Right cardiac atrium (tissue), 5 donors: ENCODE measurements around the gene HOXA4. TPM values are rescaled to one million over a fixed set of nuclear protein-coding genes. Genes with fewer than 3 reads are reported as not detected.
A peak's percentile ranks its signal among the peaks of the same experiment; 100 is the strongest.

Source experiments
- ATAC-seq, 2 donors: fragments of 200-7000 bp; cut with Tn5 transposase; one replicate each; pipeline versions ENCODE4 v1.8.0 to v1.9.1; 2020; ENCODE audit warnings: moderate library complexity in 2 of 2, mild to moderate bottlenecking in 1 of 2
- DNase-seq, 3 donors: peaks; one replicate each; pipeline ENCODE4 v3.0.0-alpha.2; 2020
- H3K27ac ChIP-seq: one replicate; pipeline ENCODE4 v1.5.1; 2013; ENCODE audit warnings: mild to moderate bottlenecking, low read length, control low read depth, moderate library complexity
- H3K27me3 ChIP-seq: one replicate; pipeline ENCODE4 v1.6.1; 2013; ENCODE audit not compliant: control insufficient read depth, insufficient read depth
- H3K4me1 ChIP-seq: one replicate; pipeline ENCODE4 v1.6.1; 2013; ENCODE audit warnings: low read length; ENCODE audit not compliant: control insufficient read depth, insufficient read depth
- H3K4me3 ChIP-seq: one replicate; pipeline ENCODE4 v1.5.1; 2013; ENCODE audit warnings: low read length, control low read depth
- H3K9me3 ChIP-seq: one replicate; pipeline ENCODE4 v1.6.1; 2013; ENCODE audit warnings: low read length; ENCODE audit not compliant: control insufficient read depth
- WGBS: extraction: QIAGEN DNeasy Blood & Tissue Kit; methylation state at CpG from one replicate; pipeline ENCODE4 v1.1.7; 2013; 5-methylcytosine and 5-hydroxymethylcytosine counted together
- intact Hi-C, 4 donors: fragments of 100-400 bp; cut with DNase I; formaldehyde crosslinking; loops; one replicate each; pipeline versions ENCODE4 v1.11.0 to v1.14.0; 2022 to 2023
- polyA plus RNA-seq: library from polyadenylated mRNA; stranded (reverse); fragments of 200-250 nt; gene quantifications from one replicate; pipeline ENCODE4 v1.2.3, GENCODE V29; 2013
- total RNA-seq, 4 donors: library from RNA; stranded (reverse); fragmentation: NEBNext Ultra II Directional; extraction: Animal tissue kit (Norgen Biotek cat#: 25700); gene quantifications; one replicate each; pipeline ENCODE4 v1.2.1, GENCODE V29; 2021
- donor health status: healthy with polysubstance abuse.
- donor health status: DM: no; HTN: yes; CAD: no.
- donor health status: DM: no; HTN: no; CAD: no.
- donor health status: DM: no; HTN: yes; CAD: no; lungs with severe emphysema.
- donor health status: DM: yes; HTN: yes; CAD: no.

The HOXA4 gene
- total and polyA plus RNA-seq, 5 donors: 0.12 to 3.3 (median 1.9) TPM

- intact Hi-C loops: no loop called here
- Histone ChIP-seq H3K4me1 (no peaks in the 10 kb centered on the region), H3K4me3 (peak overlapping the region; percentile 87), H3K9me3 (no peaks in the 10 kb centered on the region), H3K27me3 (no peaks in the 10 kb centered on the region), H3K27ac (peak overlapping the region; percentile 73)
- DNase-seq: peak in 2 of 3 donors; percentile 64 to 73
- peak; percentile 52 to 65 for ATAC-seq
- WGBS: 2% methylated on average over 41 of the region's 41 CpGs
Measured at GRCh38 chr7:27096768-27097514, 33.6 kb downstream of the HOXA4 start.

- intact Hi-C loops: no loop called here
- no peaks in the 10 kb centered on the region for H3K27me3 ChIP-seq
- under 1% methylated on average over 68 of the region's 68 CpGs for WGBS
Measured at GRCh38 chr7:27095897-27096767, 34.4 kb downstream of the HOXA4 start, which contains the start of gene HOXA1. Gene HOXA1, minus strand, starts transcription at chr7:27096000. Its CDS starts 88 bp downstream, at chr7:27095912.

GRCh38 chr7:27095050-27095896 is 35.3 kb downstream of the HOXA4 start:
- Histone ChIP-seq H3K27me3 (no peaks in the 10 kb centered on the region), H3K4me3 (peak overlapping the region; percentile 87), H3K9me3 (no peaks in the 10 kb centered on the region), H3K27ac (no peak overlapping the region), H3K4me1 (no peaks in the 10 kb centered on the region)
- WGBS: 7% methylated on average over 33 of the region's 33 CpGs
- intact Hi-C loops: no loop called here
- DNase-seq (no peak), ATAC-seq (no peak)

More at GRCh38 chr7:27095897-27096767, 34.4 kb downstream of the HOXA4 start, which contains the start of gene HOXA1:
- H3K27ac ChIP-seq: peak within 1 kb of the TSS; percentile 73
- H3K4me3 ChIP-seq: peak within 1 kb of the TSS; percentile 87
- H3K9me3 ChIP-seq: no peaks in the 10 kb centered on the region
- peak; percentile 65 to 84 (median 80) for DNase-seq
- no peaks in the 10 kb centered on the region for H3K4me1 ChIP-seq
- peak; percentile 77 to 87 for ATAC-seq

GRCh38 chr7:27094304-27095049 is 36.1 kb downstream of the HOXA4 start:
- Histone ChIP-seq H3K27ac (no peak overlapping the region), H3K4me3 (no peak overlapping the region), H3K9me3 (no peaks in the 10 kb centered on the region), H3K27me3 (peaks cover 2% of the 10 kb centered on the region), H3K4me1 (no peaks in the 10 kb centered on the region)
- WGBS: 36% methylated on average over 29 of the region's 29 CpGs
- intact Hi-C loops: no loop called here
- no peak for ATAC-seq
- no peak for DNase-seq

- no peak for ATAC-seq
- 57% methylated on average over 6 of the region's 6 CpGs for WGBS
- intact Hi-C loops: no loop called here
Measured at GRCh38 chr7:27093184-27093895, 37.2 kb downstream of the HOXA4 start.

GRCh38 chr7:27092819-27093110 is 37.8 kb downstream of the HOXA4 start:
- H3K27ac ChIP-seq: no peak overlapping the region
- peaks cover 2% of the 10 kb centered on the region for H3K27me3 ChIP-seq
- H3K9me3 ChIP-seq: no peaks in the 10 kb centered on the region
- no peak for ATAC-seq
- intact Hi-C loops: no loop called here
- WGBS: 44% methylated on average over 1 of the region's 1 CpG
- DNase-seq: no peak
- no peaks in the 10 kb centered on the region for H3K4me1 ChIP-seq
- no peak overlapping the region for H3K4me3 ChIP-seq

More at GRCh38 chr7:27093184-27093895, 37.2 kb downstream of the HOXA4 start:
- H3K4me1 ChIP-seq: no peaks in the 10 kb centered on the region
- H3K27me3 ChIP-seq: peaks cover 2% of the 10 kb centered on the region
- no peak for DNase-seq
- H3K9me3 ChIP-seq: no peaks in the 10 kb centered on the region
- no peak overlapping the region for H3K4me3 ChIP-seq
- no peak overlapping the region for H3K27ac ChIP-seq

GRCh38 chr7:27091941-27092818 is 38.4 kb downstream of the HOXA4 start:
- DNase-seq (no peak), ATAC-seq (no peak)
- H3K27me3 ChIP-seq: peaks cover 2% of the 10 kb centered on the region
- no peaks in the 10 kb centered on the region for H3K4me1 ChIP-seq
- H3K9me3 ChIP-seq: no peaks in the 10 kb centered on the region
- WGBS: 48% methylated on average over 9 of the region's 9 CpGs
- H3K27ac ChIP-seq: no peak overlapping the region
- no peak overlapping the region for H3K4me3 ChIP-seq
- intact Hi-C loops: no loop called here

GRCh38 chr7:27091105-27091504 is 39.5 kb downstream of the HOXA4 start:
- Histone ChIP-seq H3K9me3 (no peaks in the 10 kb centered on the region), H3K27ac (no peak overlapping the region), H3K4me1 (no peaks in the 10 kb centered on the region), H3K4me3 (no peak overlapping the region), H3K27me3 (peaks cover 2% of the 10 kb centered on the region)
- ATAC-seq: no peak
- WGBS: 25% methylated on average over 3 of the region's 3 CpGs
- no peak for DNase-seq
- intact Hi-C loops: no loop called here
